GM18505 (cell line): Measurements from ENCODE around the gene MCF2L.

Source experiments
- ATAC-seq: cut with Tn5 transposase; IDR thresholded peaks from one replicate; pipeline ENCODE4 v1.9.1; 2021; ENCODE audit not compliant: unreplicated experiment
- POLR2A ChIP-seq: IDR thresholded peaks from 4 replicates; pipeline ENCODE4 v1.6.1; 2011; ENCODE audit warnings: borderline replicate concordance; ENCODE audit not compliant: insufficient read depth, insufficient read length; ENCODE audit errors: extremely low read depth

Gene MCF2L

DNA sequence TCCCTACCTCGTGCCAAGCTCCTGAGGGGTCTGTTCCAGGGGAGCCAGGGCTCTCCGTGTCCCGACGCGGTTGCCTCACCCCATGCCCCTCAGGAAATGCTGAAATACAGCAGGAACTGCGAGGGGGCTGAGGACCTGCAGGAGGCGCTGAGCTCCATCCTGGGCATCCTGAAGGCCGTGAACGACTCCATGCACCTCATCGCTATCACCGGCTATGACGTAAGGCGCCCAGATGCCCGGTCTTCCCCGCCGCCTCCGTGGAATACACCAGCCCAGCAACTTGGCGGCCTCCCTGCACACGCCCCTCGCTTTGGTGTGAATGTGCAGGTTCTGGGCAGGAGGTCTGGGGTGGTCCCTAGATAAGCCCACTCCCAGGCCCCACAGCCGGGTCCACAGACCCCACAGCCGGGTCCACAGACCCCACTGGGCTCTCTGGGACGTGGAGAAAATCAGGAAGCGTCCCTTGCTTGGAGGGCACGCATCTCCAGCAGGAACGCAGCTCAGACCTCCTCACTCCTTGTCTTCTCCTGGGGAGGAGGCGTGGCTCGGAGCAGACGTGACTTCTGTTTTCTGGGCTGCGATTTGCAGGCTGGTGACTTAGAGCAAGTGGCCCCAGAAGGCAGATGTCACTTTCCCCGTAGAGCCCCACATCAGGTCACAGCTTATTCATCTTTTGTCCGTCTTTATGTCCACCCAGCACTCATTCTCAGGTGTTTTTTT, 117.2 kb downstream of the MCF2L start:
- no peak for ATAC-seq
- no peak for TF ChIP-seq POLR2A

GRCh38 chr13:113086991-113087922, 118.2 kb downstream of the MCF2L start:
- TF ChIP-seq POLR2A: no peak
- no peak for ATAC-seq

DNA sequence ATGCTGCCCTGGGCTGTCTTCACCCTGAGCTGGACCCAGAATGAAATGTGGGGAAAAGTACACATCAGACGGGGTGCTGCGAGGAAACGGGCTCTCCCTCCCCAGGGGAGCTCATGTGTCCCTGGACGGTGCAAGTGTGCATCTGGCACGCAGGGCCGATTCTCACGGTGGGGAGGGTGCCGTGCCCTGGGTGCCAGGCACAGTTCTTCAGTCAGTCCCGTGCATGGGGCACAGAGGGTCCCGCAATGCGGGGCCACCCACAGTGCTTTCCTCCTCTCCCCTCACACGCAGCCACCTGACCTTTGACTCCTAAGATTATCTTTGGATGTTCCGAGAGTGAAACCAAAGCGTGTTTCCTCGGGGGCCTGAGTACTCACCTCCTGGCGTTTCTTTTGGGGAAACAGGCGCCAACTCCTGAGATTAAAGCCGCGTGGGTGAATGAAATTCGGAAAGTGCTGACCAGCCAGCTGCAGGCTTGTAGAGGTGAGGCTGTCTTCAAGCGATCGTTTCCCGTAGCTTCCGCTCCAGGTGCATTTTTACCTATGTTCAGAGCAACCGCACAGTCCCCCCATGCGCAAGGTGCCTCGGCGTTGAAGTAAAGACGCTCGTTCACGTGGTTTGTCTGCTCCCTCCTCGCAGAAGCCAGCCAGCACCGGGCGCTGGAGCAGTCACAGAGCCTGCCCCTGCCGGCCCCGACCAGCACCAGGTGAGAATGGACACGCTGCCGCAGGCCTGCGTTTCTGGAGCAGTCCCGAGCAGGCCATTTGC, 119.1 kb downstream of the MCF2L start:
- no peak for TF ChIP-seq POLR2A
- ATAC-seq: no peak

DNA sequence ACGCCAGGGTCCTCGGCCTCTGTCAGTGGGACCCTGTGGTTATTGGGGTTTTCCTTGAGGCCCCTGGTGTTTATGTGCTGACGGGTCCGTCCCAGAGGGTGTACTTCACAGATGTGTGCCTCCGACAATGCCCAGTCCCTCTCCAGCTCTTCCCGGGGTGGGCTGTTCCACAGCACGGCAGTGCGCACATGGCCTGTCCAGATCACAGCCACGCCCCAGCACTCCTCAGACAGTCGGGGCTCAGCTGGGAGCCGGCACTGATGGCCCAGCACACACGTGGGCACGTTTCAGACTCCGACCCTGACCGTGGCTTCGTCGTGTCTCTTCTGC, 119.6 kb downstream of the MCF2L start:
- ATAC-seq: no peak
- TF ChIP-seq POLR2A: no peak

- TF ChIP-seq POLR2A: no peak
- no peak for ATAC-seq
Observed at GRCh38 chr13:113089693-113090414, 120.8 kb downstream of the MCF2L start.

- ATAC-seq: no peak
- TF ChIP-seq POLR2A: no peak
Observed at GRCh38 chr13:113090415-113090770, 121.4 kb downstream of the MCF2L start.

DNA sequence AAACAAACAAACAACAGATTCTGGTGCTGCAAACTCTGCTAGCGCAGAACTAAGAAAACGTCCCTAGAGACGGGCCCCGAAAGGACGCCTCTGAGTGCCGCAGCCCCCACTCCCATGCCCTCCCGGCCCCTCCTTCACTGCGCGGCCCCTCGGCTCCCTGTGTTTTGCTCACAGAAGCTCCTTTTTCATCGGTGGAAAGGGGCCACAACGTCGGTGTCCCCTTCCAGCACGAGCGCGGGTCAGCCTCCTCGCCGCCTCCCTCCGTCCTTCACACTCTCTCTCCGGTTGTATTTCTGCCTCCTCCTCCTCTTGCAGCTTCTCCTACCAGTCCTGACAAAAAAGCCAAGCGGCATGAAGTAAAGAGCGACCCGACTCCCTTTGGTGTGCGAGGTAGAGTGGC, 121.8 kb downstream of the MCF2L start:
- ATAC-seq: no peak
- TF ChIP-seq POLR2A: no peak

GRCh38 chr13:113091211-113091771, 122.3 kb downstream of the MCF2L start:
- no peak for TF ChIP-seq POLR2A
- no peak for ATAC-seq

- ATAC-seq: no peak
- no peak for TF ChIP-seq POLR2A
Observed at GRCh38 chr13:113091891-113092775, 123.1 kb downstream of the MCF2L start.

GRCh38 chr13:113092776-113093579, 124.0 kb downstream of the MCF2L start:
- TF ChIP-seq POLR2A: no peak
- no peak for ATAC-seq

GRCh38 chr13:113093580-113094409, 124.8 kb downstream of the MCF2L start:
- no peak for ATAC-seq

GRCh38 chr13:113094410-113094800, 125.4 kb downstream of the MCF2L start:
- ATAC-seq: no peak
- TF ChIP-seq POLR2A: no peak

More at GRCh38 chr13:113093580-113094409, 124.8 kb downstream of the MCF2L start:
- no peak for TF ChIP-seq POLR2A
